Activated naive CD8-positive, alpha-beta T cell treated with anti-CD3 and anti-CD28 coated beads, Interleukin-2, amount 10 ng/mL, durations not matched to agents 7 days and 5 days (primary cell): ENCODE measurements around the gene NHEJ1. TPM values are rescaled to one million over a fixed set of nuclear protein-coding genes. Genes with fewer than 3 reads are reported as not detected.
A peak's percentile ranks its signal among the peaks of the same experiment; 100 is the strongest.

Source experiments
- ATAC-seq: fragments of 150-1000 bp; cut with Tn5 transposase; one replicate; pipeline ENCODE4 v1.10.0; 2021; ENCODE audit warnings: low read depth, moderate library complexity
- POLR2A ChIA-PET: fragments of 350-600 bp; sonication (Branson Sonifier 250); formaldehyde crosslinking; loops from one replicate; lab custom pipeline; 2021; ENCODE audit warnings: antibody characterized with exemption; lab: Charles Lee
- DNase-seq: peaks from one replicate; pipeline ENCODE4 v3.0.0; 2021
- H3K27ac Mint-ChIP-seq: one replicate; pipeline ENCODE4 v1.8.0; 2022; ENCODE audit warnings: mild to moderate bottlenecking, mixed read lengths
- H3K27me3 Mint-ChIP-seq: one replicate; pipeline ENCODE4 v1.8.0; 2022; ENCODE audit warnings: mild to moderate bottlenecking, moderate library complexity, mixed read lengths
- H3K36me3 Mint-ChIP-seq: one replicate; pipeline ENCODE4 v1.8.0; 2021; ENCODE audit warnings: mild to moderate bottlenecking, mixed read lengths
- H3K4me1 Mint-ChIP-seq: one replicate; pipeline ENCODE4 v1.8.0; 2021; ENCODE audit warnings: mixed read lengths
- H3K4me3 Mint-ChIP-seq: one replicate; pipeline ENCODE4 v1.8.0; 2022; ENCODE audit warnings: mild to moderate bottlenecking, moderate library complexity, mixed read lengths
- H3K9me3 Mint-ChIP-seq: one replicate; pipeline ENCODE4 v1.8.0; 2021; ENCODE audit warnings: mixed read lengths
- total RNA-seq, 2 experiments: library from RNA; stranded (reverse); gene quantifications; one replicate each; pipeline ENCODE4 v1.2.3, GENCODE V29; 2021

Gene NHEJ1
- total RNA-seq, 2 experiments from 2014 or later, result 16.7 to 17.1 TPM

- peak within 1 kb of the TSS; percentile 30 for H3K4me3 Mint-ChIP-seq
- ATAC-seq, result peak; percentile 34
- POLR2A ChIA-PET, result no interaction called here
- H3K9me3 Mint-ChIP-seq, result no peaks in the 10 kb centered on the region
- peaks cover 14% of the 10 kb centered on the region for H3K4me1 Mint-ChIP-seq
- H3K27me3 Mint-ChIP-seq, result peaks cover 79% of the 10 kb centered on the region
- DNase-seq, result peak; percentile 53
- H3K36me3 Mint-ChIP-seq, result no peaks in the 10 kb centered on the region
- no peak within 1 kb of the TSS for H3K27ac Mint-ChIP-seq
Observed at GRCh38 chr2:219060821-219061791, 99.5 kb downstream of the NHEJ1 start, which contains the start of gene IHH. Gene IHH, minus strand, starts transcription at chr2:219060921. Its CDS starts 454 bp downstream, at chr2:219060467.

GRCh38 chr2:219059725-219060682, 100.6 kb downstream of the NHEJ1 start:
- Mint-ChIP-seq H3K36me3 (no peaks in the 10 kb centered on the region), H3K4me3 (peak overlapping the region; percentile 30), H3K27ac (no peak overlapping the region), H3K27me3 (peaks cover 82% of the 10 kb centered on the region), H3K4me1 (peaks cover 14% of the 10 kb centered on the region), H3K9me3 (no peaks in the 10 kb centered on the region)
- no peak for DNase-seq
- POLR2A ChIA-PET, result no interaction called here
- ATAC-seq, result no peak

GRCh38 chr2:219059375-219059724, 101.3 kb downstream of the NHEJ1 start:
- Mint-ChIP-seq H3K9me3 (no peaks in the 10 kb centered on the region), H3K27ac (no peak overlapping the region), H3K4me1 (peaks cover 14% of the 10 kb centered on the region), H3K27me3 (peaks cover 75% of the 10 kb centered on the region), H3K4me3 (no peak overlapping the region), H3K36me3 (no peaks in the 10 kb centered on the region)
- POLR2A ChIA-PET, result interaction anchor here (0.7 kb wide), 1 partner anchor 152 kb away, joined by 4 read pairs; no protein-coding TSS in a partner anchor
- ATAC-seq, result no peak
- DNase-seq, result no peak

- ATAC-seq, result no peak
- Mint-ChIP-seq H3K9me3 (no peaks in the 10 kb centered on the region), H3K36me3 (no peaks in the 10 kb centered on the region), H3K27ac (no peak overlapping the region), H3K4me1 (peaks cover 14% of the 10 kb centered on the region), H3K4me3 (no peak overlapping the region), H3K27me3 (peaks cover 73% of the 10 kb centered on the region)
- POLR2A ChIA-PET, result interaction anchor here (0.7 kb wide), 1 partner anchor 153 kb away, joined by 4 read pairs; no protein-coding TSS in a partner anchor
- DNase-seq, result peak; percentile 38
Observed at GRCh38 chr2:219058541-219059374, 101.9 kb downstream of the NHEJ1 start.

- Mint-ChIP-seq H3K9me3 (no peaks in the 10 kb centered on the region), H3K36me3 (no peaks in the 10 kb centered on the region), H3K27ac (no peak overlapping the region), H3K27me3 (peaks cover 65% of the 10 kb centered on the region), H3K4me1 (peaks cover 14% of the 10 kb centered on the region), H3K4me3 (peak overlapping the region; percentile 58)
- DNase-seq, result peak; percentile 87
- ATAC-seq, result peak; percentile 90
- POLR2A ChIA-PET, result no interaction called here
Observed at GRCh38 chr2:219057709-219058540, 102.7 kb downstream of the NHEJ1 start.

- Mint-ChIP-seq H3K27ac (no peak overlapping the region), H3K9me3 (no peaks in the 10 kb centered on the region), H3K27me3 (peaks cover 62% of the 10 kb centered on the region), H3K4me1 (peaks cover 14% of the 10 kb centered on the region), H3K4me3 (no peak overlapping the region), H3K36me3 (no peaks in the 10 kb centered on the region)
- POLR2A ChIA-PET, result no interaction called here
- no peak for ATAC-seq
- DNase-seq, result no peak
Observed at GRCh38 chr2:219056896-219057708, 103.5 kb downstream of the NHEJ1 start.

GRCh38 chr2:219056176-219056895, 104.3 kb downstream of the NHEJ1 start:
- H3K27me3 Mint-ChIP-seq, result peaks cover 59% of the 10 kb centered on the region
- H3K27ac Mint-ChIP-seq, result no peak overlapping the region
- no peaks in the 10 kb centered on the region for H3K36me3 Mint-ChIP-seq
- no peak for DNase-seq
- ATAC-seq, result no peak
- peaks cover 14% of the 10 kb centered on the region for H3K4me1 Mint-ChIP-seq
- no peak overlapping the region for H3K4me3 Mint-ChIP-seq
- no peaks in the 10 kb centered on the region for H3K9me3 Mint-ChIP-seq
- POLR2A ChIA-PET, result no interaction called here

GRCh38 chr2:219054956-219055903, 105.4 kb downstream of the NHEJ1 start:
- H3K4me1 Mint-ChIP-seq, result peaks cover 14% of the 10 kb centered on the region
- H3K9me3 Mint-ChIP-seq, result no peaks in the 10 kb centered on the region
- POLR2A ChIA-PET, result no interaction called here
- ATAC-seq, result no peak
- H3K27me3 Mint-ChIP-seq, result peaks cover 58% of the 10 kb centered on the region
- H3K36me3 Mint-ChIP-seq, result no peaks in the 10 kb centered on the region
- no peak for DNase-seq
- no peak overlapping the region for H3K4me3 Mint-ChIP-seq
- H3K27ac Mint-ChIP-seq, result no peak overlapping the region

GRCh38 chr2:219049282-219049681, 111.3 kb downstream of the NHEJ1 start:
- POLR2A ChIA-PET, result no interaction called here
- DNase-seq, result no peak
- H3K27me3 Mint-ChIP-seq, result peaks cover 34% of the 10 kb centered on the region
- no peaks in the 10 kb centered on the region for H3K9me3 Mint-ChIP-seq
- H3K36me3 Mint-ChIP-seq, result no peaks in the 10 kb centered on the region
- ATAC-seq, result no peak
- no peak overlapping the region for H3K27ac Mint-ChIP-seq
- no peak overlapping the region for H3K4me3 Mint-ChIP-seq
- H3K4me1 Mint-ChIP-seq, result no peaks in the 10 kb centered on the region

GRCh38 chr2:219045937-219046550, 114.6 kb downstream of the NHEJ1 start:
- Mint-ChIP-seq H3K27ac (no peak overlapping the region), H3K4me3 (no peak overlapping the region), H3K9me3 (no peaks in the 10 kb centered on the region), H3K27me3 (peaks cover 42% of the 10 kb centered on the region), H3K4me1 (peaks cover 3% of the 10 kb centered on the region), H3K36me3 (no peaks in the 10 kb centered on the region)
- DNase-seq, result peak; percentile 64
- POLR2A ChIA-PET, result no interaction called here
- no peak for ATAC-seq
